Measurements from ENCODE around the gene BEGAIN.

BEGAIN gene

DNA sequence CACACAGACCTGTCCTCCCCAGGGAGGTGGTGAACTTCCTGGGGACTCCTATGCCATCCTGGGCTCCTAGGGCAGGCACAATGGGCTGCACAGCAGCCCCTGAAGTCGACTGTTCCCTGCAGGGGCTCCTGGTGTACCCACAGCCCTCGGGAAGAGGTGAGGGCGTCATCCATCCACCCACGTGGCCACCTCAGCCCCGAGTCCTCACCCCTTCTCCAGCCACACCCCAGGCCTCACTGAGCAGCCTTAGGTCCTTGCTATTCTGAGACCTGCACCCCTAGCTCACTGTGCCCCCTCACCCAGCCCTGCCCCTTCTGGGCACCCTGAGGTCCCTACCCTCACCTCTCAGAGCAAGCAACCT, 38.9 kb downstream of the BEGAIN start:
- no peak for DNase-seq

DNA sequence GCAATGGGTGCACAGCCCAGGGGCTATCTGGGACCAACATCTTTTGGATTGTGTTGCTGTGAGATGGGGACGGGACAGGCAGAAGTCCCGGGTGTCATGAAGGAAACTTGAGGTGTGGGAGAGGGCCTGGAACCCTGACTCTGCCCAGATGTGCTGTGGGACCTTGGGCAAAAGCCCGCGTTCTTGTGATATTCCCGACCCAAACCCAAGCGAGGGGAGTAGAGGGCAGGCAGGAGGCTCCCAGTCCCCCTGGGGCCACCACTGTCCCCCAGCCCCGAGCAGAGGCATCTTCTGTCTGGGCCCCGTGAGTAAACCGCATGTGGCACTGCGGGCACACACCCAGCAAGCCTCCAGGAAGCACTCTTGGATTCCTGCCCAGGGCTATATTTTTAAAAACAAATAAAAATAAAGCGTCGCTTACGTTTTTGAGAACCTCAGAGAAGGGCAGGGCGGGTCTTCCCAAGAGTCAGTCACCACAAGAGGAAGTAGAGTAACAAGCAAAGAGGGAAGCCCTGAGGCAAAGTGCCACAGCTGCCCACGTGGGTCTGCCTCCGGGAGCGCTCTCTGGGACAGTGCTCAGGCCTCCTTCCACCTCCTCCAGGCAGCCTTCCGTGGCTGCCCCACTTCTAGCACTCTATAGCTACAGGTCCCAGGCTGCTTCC, 39.5 kb downstream of the BEGAIN start:
- peak in 2 of 3 experiments; percentile 22 to 48 for DNase-seq

DNA sequence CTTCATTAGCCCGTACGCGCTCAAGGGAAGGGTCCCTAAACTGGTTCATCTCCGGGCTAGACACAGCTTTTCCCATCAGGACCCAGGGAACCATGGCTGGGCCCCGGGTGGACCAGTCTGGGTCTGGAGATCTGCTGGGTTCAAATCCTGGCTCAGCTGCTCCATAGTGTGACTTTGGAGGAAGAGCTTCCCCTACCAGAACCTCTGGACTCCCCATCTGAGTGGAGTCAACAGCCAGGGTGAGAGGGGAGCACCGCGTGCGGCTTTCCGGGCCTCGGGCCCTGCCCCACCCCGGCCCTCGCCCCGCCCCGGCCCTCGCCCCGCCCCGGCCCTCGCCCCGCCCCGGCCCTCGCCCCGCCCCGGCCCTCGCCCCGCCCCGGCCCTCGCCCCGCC, 41.2 kb downstream of the BEGAIN start:
- DNase-seq: no peak

DNA sequence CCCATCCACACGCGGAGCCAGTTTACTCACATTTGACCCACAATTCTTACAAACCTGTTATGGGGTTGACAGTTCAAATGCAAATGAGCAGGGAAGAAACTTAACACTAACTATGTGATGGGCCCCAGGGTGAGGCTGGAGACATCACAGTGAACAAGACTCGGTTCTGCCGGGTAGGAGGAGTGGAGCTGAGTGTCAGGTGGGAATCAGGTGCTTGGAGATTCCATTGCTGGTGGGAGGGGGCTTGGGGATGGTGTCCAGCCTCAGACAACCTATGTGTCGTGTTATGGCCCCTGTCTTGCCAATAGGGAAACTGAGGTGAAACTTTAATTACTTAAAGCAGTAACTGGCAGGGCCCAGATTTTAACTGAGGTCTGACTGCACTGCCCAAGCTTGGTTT, 41.9 kb downstream of the BEGAIN start:
- DNase-seq: no peak

DNA sequence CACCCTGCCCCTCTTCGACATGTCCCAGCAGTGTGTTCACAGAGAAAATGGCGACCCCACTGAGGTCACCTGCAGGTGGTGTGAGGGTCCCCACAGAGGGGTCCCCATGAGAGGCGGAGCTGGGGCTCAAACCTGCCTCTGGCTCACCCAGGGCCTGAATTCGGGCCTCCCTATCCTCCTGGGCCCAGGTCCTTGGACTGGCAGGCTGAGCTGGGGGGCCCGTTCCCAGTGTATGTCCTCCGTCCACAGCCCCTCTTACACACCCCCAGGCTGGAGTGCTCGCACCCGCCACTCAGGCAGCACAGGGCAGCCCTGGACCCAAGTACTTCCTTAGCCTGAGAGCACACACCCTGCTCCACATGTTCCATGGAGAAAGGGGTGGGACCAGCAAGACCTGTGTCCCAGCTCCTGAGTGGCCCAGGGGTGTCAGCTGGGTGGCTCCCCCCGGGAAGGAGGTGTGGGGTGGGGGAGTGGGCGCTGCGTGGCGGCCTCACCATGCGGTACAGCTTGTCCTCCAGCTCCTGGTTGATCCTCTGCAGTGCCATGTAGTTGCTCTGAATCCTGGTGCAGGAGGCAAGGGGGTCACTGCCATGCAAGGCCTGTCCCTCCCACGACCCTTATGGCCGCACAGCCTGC, 42.6 kb downstream of the BEGAIN start:
- no peak for DNase-seq

- DNase-seq: no peak
Observed at GRCh38 chr14:100543471-100544455, 43.5 kb downstream of the BEGAIN start.

GRCh38 chr14:100542619-100543205, 44.5 kb downstream of the BEGAIN start:
- no peak for DNase-seq

- DNase-seq: no peak
Observed at GRCh38 chr14:100541621-100542560, 45.3 kb downstream of the BEGAIN start.

- no peak for DNase-seq
Observed at GRCh38 chr14:100540926-100541620, 46.1 kb downstream of the BEGAIN start.

DNA sequence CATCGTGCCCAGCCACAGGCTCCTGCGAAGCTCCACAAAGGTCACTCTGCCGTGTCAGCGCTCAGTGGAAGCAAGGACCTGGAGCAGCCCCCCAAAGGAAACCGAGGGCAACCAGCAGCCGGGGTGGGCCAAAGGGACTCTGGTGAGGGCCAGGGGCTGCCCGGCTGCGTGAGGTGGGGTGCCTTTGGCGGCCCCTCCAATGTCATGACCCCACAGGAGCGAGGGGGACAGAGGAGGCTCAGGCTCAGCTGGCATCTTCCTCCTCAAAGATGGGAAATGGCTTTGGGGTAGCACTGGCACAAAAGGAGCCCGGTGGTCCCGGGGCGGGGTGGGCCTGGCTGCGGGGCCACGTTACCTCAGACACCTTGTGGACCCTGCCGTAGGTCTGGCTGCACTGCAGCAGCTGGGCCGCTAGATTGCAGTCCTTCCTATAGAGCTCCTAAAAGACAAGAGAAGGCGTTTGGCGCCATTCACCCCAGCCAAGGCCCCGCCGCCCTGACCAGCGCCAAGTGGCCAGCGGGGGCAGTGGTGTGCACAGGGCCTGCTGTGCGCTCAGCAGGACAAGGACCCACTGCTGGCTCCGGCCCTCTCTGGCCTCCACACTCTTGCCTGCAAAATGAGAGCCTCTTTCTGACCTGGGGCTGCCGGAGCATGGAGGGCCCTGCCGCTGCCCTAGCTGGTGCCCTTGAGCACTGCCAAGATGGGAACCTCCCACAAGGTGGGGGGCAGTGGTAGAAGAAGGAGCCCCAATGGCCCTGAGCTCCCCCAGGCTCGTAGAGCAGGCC, 46.9 kb downstream of the BEGAIN start:
- DNase-seq: no peak

DNA sequence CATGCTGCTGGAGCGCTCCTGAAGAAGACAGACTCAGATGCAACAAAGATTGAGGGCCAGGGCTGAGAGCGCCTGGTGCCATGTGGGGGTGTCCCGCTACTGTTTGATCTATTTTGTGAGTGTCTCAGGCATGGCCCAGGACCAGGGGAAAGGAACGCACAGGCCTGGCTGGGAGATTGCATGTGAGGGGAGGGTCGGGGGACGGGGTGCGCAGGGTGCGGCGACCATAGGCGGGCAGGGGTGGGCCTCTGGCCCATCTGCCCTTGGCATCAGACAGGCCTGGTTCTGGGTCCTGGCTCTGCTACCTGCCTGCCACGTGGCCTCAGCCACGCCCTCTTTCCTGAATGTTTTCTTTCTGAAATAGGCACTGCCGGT, 47.5 kb downstream of the BEGAIN start:
- no peak for DNase-seq

GRCh38 chr14:100539003-100539660, 48.1 kb downstream of the BEGAIN start:
- no peak for DNase-seq

- no peak for DNase-seq
Observed at GRCh38 chr14:100538351-100539002, 48.7 kb downstream of the BEGAIN start.

DNA sequence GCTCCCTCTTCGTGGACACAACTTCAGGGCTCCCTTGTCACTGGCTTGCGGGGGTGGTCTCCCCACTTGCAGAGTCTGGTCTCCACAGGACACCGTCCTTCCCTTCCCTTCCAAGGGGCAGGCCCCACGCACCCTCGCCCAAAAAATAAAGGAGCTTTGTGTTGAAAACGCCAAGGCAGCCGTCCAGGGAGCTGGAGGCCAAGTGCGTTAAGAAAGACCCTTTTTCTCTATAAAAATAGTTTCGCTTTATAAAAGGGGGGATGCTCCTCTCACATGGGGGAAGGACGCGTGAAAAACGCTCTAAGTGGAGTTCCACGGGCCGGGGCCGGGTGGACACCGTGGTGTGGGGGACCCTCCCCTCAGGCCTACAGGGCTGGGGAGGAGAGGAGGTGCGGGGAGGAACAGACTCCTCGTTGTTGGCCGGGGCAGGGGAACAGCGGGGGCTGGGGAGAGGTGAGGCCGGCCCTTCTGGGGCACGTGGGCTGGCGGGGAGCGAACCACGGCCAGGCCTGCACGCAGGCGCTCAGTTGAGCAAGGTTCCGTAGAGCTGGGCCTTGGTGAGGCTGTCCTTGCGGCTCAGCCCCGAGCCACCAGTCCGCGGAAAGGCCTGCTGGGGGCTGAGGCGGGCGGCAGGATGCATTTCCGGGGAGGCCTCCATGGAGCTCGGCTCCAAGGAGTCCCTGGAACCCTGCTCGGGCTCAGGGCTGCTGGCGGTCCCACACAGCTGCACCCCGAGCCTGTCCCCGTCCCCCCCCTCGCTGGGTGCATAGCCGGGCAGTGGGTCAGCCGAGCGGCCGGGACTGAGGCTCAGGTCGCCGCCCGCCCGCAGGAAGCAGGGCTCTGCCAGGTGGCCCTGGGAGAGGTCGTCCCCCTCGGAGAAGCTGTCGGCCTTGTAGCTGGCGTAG, 49.5 kb downstream of the BEGAIN start:
- no peak for DNase-seq

GRCh38 chr14:100536721-100537445, 50.3 kb downstream of the BEGAIN start:
- no peak for DNase-seq

GRCh38 chr14:100536121-100536510, 51.1 kb downstream of the BEGAIN start:
- no peak for DNase-seq

DNA sequence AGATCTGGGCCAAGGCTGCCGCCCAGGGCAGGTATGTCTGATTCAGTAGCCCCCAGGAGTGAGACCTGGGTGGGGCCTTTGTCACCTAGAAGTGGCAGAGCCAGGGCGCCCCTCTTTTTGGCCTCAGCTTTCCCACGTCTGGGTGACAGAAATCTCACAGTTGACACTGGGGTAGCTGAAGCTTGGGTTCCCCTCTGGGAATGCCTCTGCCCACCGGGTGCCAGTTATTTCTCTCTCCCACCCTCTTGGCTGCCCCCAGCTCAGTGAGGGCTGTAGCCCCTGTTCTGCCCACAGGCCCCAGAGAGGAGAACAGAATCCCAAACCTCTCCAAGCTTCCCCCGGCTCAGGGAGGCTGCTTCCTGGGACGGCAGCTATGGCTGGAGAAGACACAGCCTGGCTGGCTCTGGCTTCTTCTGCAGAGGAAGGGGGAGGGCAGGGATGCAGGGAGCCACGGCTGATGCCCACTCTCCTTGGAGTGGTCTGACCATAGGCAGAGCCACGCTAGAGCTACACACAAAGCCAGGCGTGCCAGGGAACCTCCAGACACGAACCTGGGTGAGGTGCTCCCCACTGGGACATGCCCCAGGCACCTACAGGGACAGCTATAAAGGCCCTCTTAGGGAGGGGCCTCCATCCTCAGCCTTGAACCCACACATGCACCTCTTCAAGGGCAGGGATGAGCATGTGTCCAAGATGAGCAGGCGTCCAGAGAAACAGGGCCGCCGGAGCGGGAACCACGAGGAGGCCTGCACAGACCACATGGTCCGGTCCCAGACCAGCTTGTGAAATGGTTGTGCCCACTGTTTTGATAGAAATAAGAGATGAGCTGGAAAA, 51.7 kb downstream of the BEGAIN start:
- DNase-seq: no peak

Data from NCI-H1417 (cell line).